Measurements from ENCODE around the gene ZNF664. TPM values are rescaled to one million over a fixed set of nuclear protein-coding genes. Genes with fewer than 3 reads are reported as not detected.

Gene ZNF664
- total RNA-seq, 1 donor from 2014 or later, result 310 TPM

GRCh38 chr12:123934829-123935228, 38.2 kb upstream of the ZNF664 start:
- Mint-ChIP-seq H3K36me3 (ENCODE audit: unreplicated experiment) (peaks cover 40% of the 10 kb centered on the region), H3K4me3 (ENCODE audit: unreplicated experiment) (no peak overlapping the region), H3K27me3 (ENCODE audit: unreplicated experiment) (peaks cover 11% of the 10 kb centered on the region), H3K4me1 (ENCODE audit: low read depth, unreplicated experiment) (no peaks in the 10 kb centered on the region), H3K9me3 (ENCODE audit: unreplicated experiment) (peaks cover 8% of the 10 kb centered on the region), H3K27ac (ENCODE audit: unreplicated experiment) (no peak overlapping the region)
- DNase-seq, result no peak
- no peak for TF ChIP-seq CTCF (IDR thresholded peaks at IDR 0.05; ENCODE audit: partially characterized antibody, unreplicated experiment)

- Mint-ChIP-seq H3K4me1 (ENCODE audit: low read depth, unreplicated experiment) (no peaks in the 10 kb centered on the region), H3K27me3 (ENCODE audit: unreplicated experiment) (peaks cover 11% of the 10 kb centered on the region), H3K36me3 (ENCODE audit: unreplicated experiment) (peaks cover 45% of the 10 kb centered on the region), H3K27ac (ENCODE audit: unreplicated experiment) (no peak overlapping the region), H3K9me3 (ENCODE audit: unreplicated experiment) (peaks cover 9% of the 10 kb centered on the region), H3K4me3 (ENCODE audit: unreplicated experiment) (no peak overlapping the region)
- DNase-seq, result no peak
- TF ChIP-seq CTCF (IDR thresholded peaks at IDR 0.05; ENCODE audit: partially characterized antibody, unreplicated experiment), result no peak
These were observed 37.1 kb upstream of the ZNF664 start for GRCh38 chr12:123935956-123936355.

- Mint-ChIP-seq H3K9me3 (ENCODE audit: unreplicated experiment) (peaks cover 9% of the 10 kb centered on the region), H3K4me3 (ENCODE audit: unreplicated experiment) (no peak overlapping the region), H3K27me3 (ENCODE audit: unreplicated experiment) (peaks cover 11% of the 10 kb centered on the region), H3K36me3 (ENCODE audit: unreplicated experiment) (peaks cover 47% of the 10 kb centered on the region), H3K4me1 (ENCODE audit: low read depth, unreplicated experiment) (no peaks in the 10 kb centered on the region), H3K27ac (ENCODE audit: unreplicated experiment) (no peak overlapping the region)
- no peak for TF ChIP-seq CTCF (IDR thresholded peaks at IDR 0.05; ENCODE audit: partially characterized antibody, unreplicated experiment)
- no peak for DNase-seq
These were observed 36.5 kb upstream of the ZNF664 start for GRCh38 chr12:123936471-123936870.

- Mint-ChIP-seq H3K4me1 (ENCODE audit: low read depth, unreplicated experiment) (no peaks in the 10 kb centered on the region), H3K36me3 (ENCODE audit: unreplicated experiment) (peaks cover 47% of the 10 kb centered on the region), H3K27ac (ENCODE audit: unreplicated experiment) (no peak overlapping the region), H3K9me3 (ENCODE audit: unreplicated experiment) (peaks cover 11% of the 10 kb centered on the region), H3K4me3 (ENCODE audit: unreplicated experiment) (no peak overlapping the region), H3K27me3 (ENCODE audit: unreplicated experiment) (peaks cover 9% of the 10 kb centered on the region)
- no peak for TF ChIP-seq CTCF (IDR thresholded peaks at IDR 0.05; ENCODE audit: partially characterized antibody, unreplicated experiment)
- DNase-seq, result no peak
These were observed 35.9 kb upstream of the ZNF664 start for GRCh38 chr12:123936956-123937706.
